Subcutaneous adipose tissue (tissue), 4 donors: ENCODE data around the gene QTRT2. TPM values are rescaled to one million over a fixed set of nuclear protein-coding genes. Genes with fewer than 3 reads are reported as not detected.

ENCODE experiments used
- total RNA-seq, 4 donors: library from RNA; depleted of rRNA; stranded (reverse); fragments of >200 nt; gene quantifications; one replicate each; pipeline ENCODE4 v1.1.0, GENCODE V29; 2016
- TF ChIP-seq, protein P1 (sequence below): fragments of 450-650 bp; IDR thresholded peaks from one replicate; pipeline ENCODE4 v1.5.1; 2016; ENCODE audit warnings: low read depth, mild to moderate bottlenecking, control low read depth, antibody characterized with exemption, moderate library complexity

The QTRT2 gene
- total RNA-seq, 4 donors from 2014 or later: 13.4 to 22.2 (median 18.1) TPM

GRCh38 chr3:114132500-114132899 is 76.0 kb downstream of the QTRT2 start:
- TF ChIP-seq, protein P1, sequence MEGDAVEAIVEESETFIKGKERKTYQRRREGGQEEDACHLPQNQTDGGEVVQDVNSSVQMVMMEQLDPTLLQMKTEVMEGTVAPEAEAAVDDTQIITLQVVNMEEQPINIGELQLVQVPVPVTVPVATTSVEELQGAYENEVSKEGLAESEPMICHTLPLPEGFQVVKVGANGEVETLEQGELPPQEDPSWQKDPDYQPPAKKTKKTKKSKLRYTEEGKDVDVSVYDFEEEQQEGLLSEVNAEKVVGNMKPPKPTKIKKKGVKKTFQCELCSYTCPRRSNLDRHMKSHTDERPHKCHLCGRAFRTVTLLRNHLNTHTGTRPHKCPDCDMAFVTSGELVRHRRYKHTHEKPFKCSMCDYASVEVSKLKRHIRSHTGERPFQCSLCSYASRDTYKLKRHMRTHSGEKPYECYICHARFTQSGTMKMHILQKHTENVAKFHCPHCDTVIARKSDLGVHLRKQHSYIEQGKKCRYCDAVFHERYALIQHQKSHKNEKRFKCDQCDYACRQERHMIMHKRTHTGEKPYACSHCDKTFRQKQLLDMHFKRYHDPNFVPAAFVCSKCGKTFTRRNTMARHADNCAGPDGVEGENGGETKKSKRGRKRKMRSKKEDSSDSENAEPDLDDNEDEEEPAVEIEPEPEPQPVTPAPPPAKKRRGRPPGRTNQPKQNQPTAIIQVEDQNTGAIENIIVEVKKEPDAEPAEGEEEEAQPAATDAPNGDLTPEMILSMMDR: no peak

DNA sequence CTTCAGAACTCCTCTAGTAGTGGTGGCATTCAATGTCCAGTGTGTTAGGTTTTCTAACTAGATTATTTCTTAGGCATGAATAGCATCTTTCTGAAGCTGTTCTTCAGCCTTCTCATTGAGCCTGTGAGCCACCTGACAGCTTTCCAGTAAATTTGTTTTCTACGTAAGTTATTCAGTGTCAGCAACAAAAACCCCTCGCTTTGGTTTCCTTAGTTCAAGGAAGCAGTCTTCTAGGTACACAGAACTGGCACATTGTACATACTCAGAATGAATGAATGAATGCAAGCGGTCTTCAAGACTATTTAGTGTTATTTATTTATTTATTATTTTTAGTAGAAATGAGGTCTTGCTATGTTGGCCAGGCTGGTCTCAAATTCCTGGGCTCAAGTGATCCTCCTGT is 77.4 kb downstream of the QTRT2 start:
- TF ChIP-seq, protein P1: no peak

Other genes starting within 250 kb of the QTRT2 start
- 1 to 10 TPM in 3 of 4 donors, under 1 TPM in 1; 0.88 to 4.0 (median 1.8) TPM for gene GRAMD1C, start 217.9 kb upstream of the QTRT2 start, total RNA-seq
- gene ZDHHC23, start 108.7 kb upstream of the QTRT2 start, total RNA-seq: 1 to 10 TPM; 2.4 to 3.8 (median 3.1) TPM
- gene CCDC191, start 211 bp upstream of the QTRT2 start, total RNA-seq: 1 to 10 TPM; 3.2 to 5.1 (median 4.1) TPM
- not detected for gene DRD3, start 122.3 kb downstream of the QTRT2 start, total RNA-seq
- gene ZNF80, start 180.8 kb downstream of the QTRT2 start, total RNA-seq: under 1 TPM in 1 of 4 donors, not detected in 3; 0.49 TPM
- 1 to 10 TPM in 2 of 4 donors, under 1 TPM in 1, not detected in 1; 0.44 to 3.3 (median 1.4) TPM for gene TIGIT, start 237.3 kb downstream of the QTRT2 start, total RNA-seq